ENCODE results near the gene ZCCHC14.

- TF ChIP-seq EZH2 (IDR thresholded peaks at IDR 0.05; ENCODE audit: borderline replicate concordance, insufficient read depth, low read depth, low read length, poor library complexity, severe bottlenecking): no peak
- no peak for TF ChIP-seq CTCF (IDR thresholded peaks at IDR 0.05)
Observed at GRCh38 chr16:87358250-87358649, 134.6 kb downstream of the ZCCHC14 start.

Measured in B cell (primary cell).